Measurements from ENCODE around the gene ABHD12B. TPM values are rescaled to one million over a fixed set of nuclear protein-coding genes. Genes with fewer than 3 reads are reported as not detected.

ABHD12B gene
- total and polyA plus RNA-seq, 2 of the 13 experiments (the other 11 are each of a cell fraction or from before 2014, with no cell fraction given) = not detected

- TF ChIP-seq CREB1 (IDR thresholded peaks at IDR 0.05) (no peak), CREB1 (CRISPR knock-in tag; IDR thresholded peaks at IDR 0.05) (peak; percentile 34), STAG1 (CRISPR knock-in tag; IDR thresholded peaks at IDR 0.05) (no peak; the same call in 1 of the 2 replicates), ZNF564 (CRISPR knock-in tag; IDR thresholded peaks at IDR 0.05) (0 out of 2 replicates have a peak, but pooled peaks have one; percentile 29), SATB2 (CRISPR knock-in tag; IDR thresholded peaks at IDR 0.05) (0 out of 2 replicates have a peak, but pooled peaks have one; percentile 42), ZNF780A (CRISPR knock-in tag; IDR thresholded peaks at IDR 0.05) (no peak), PRDM15 (CRISPR knock-in tag; IDR thresholded peaks at IDR 0.05) (0 out of 2 replicates have a peak, but pooled peaks have one; percentile 13), KAT8 (CRISPR knock-in tag; IDR thresholded peaks at IDR 0.05) (0 out of 2 replicates have a peak, but pooled peaks have one; percentile 36), ZBTB44 (CRISPR knock-in tag; IDR thresholded peaks at IDR 0.05) (no peak), PCBP2 (optimal IDR thresholded peaks at IDR 0.05; ENCODE audit: low read depth, low read length, poor library complexity, severe bottlenecking) (peak; percentile 24), SP4 (CRISPR knock-in tag; IDR thresholded peaks at IDR 0.05) (peak; percentile 9; the same call in 1 of the 2 replicates), SAP130 (CRISPR knock-in tag; IDR thresholded peaks at IDR 0.05; ENCODE audit: low read depth) (peak; percentile 61), ZNF446 (CRISPR knock-in tag; IDR thresholded peaks at IDR 0.05) (0 out of 2 replicates have a peak, but pooled peaks have one; percentile 34), ERF (CRISPR knock-in tag; IDR thresholded peaks at IDR 0.05) (peak; percentile 21; the same call in 1 of the 2 replicates), IRF9 (CRISPR knock-in tag; IDR thresholded peaks at IDR 0.05; ENCODE audit: borderline replicate concordance) (peak; percentile 15; the same call in 1 of the 2 replicates), ZFP36L1 (CRISPR knock-in tag; IDR thresholded peaks at IDR 0.05) (no peak), ZNF788 (CRISPR knock-in tag; IDR thresholded peaks at IDR 0.05; ENCODE audit: borderline replicate concordance) (0 out of 2 replicates have a peak, but pooled peaks have one; percentile 30), ZEB1 (IDR thresholded peaks at IDR 0.05; ENCODE audit: insufficient replicate concordance, low read depth) (peak; percentile 23), ZNF589 (CRISPR knock-in tag; conservative IDR thresholded peaks at IDR 0.05) (no peak; the same call in 1 of the 2 replicates), FOXA3 (CRISPR knock-in tag; IDR thresholded peaks at IDR 0.05) (peak; percentile 61), NFIC (IDR thresholded peaks at IDR 0.05; ENCODE audit: low read length) (peak; percentile 45; the same call in 1 of the 2 replicates)
- TF ChIP-seq, protein P1, sequence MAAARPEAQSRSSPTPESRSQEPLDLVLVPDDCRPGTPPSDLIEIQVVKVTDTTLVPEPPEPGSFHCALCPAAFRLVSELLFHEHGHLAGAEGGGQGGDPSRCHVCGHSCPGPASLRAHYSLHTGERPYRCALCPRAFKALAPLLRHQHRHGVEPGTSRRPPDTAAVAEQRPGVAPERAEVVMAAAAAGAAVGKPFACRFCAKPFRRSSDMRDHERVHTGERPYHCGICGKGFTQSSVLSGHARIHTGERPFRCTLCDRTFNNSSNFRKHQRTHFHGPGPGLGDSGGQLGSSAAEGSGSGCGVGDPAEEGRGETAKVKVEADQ (CRISPR knock-in tag; IDR thresholded peaks at IDR 0.05; ENCODE audit: borderline replicate concordance) = 0 out of 2 replicates have a peak, but pooled peaks have one; percentile 64
- TF ChIP-seq, protein P2, sequence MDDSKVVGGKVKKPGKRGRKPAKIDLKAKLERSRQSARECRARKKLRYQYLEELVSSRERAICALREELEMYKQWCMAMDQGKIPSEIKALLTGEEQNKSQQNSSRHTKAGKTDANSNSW (CRISPR knock-in tag; IDR thresholded peaks at IDR 0.05; ENCODE audit: borderline replicate concordance) = no peak
These were observed 73.0 kb downstream of the ABHD12B start (continued) for GRCh38 chr14:50944647-50945413.
